ENCODE results near the gene ANKRD18A. TPM values are rescaled to one million over a fixed set of nuclear protein-coding genes. Genes with fewer than 3 reads are reported as not detected.

ANKRD18A gene
- total and polyA plus RNA-seq, 2 of the 8 experiments (the other 6 are each of a cell fraction or from before 2014, with no cell fraction given): 0.68 to 4.0 TPM

- Histone ChIP-seq H3K27me3 (replicated peaks in 1 of 4; ENCODE audit: control insufficient read depth in 3 of 4, extremely low read depth in 1 of 4, insufficient read depth in 3 of 4, low read length in 3 of 4) (peaks cover 4 to 22% (median 17%) of the 10 kb centered on the region in 4 experiments), H4K5ac (ENCODE audit: insufficient read length, low read depth, low read length) (no peak overlapping the region), H3K56ac (replicated peaks; ENCODE audit: insufficient read length, low read depth, low read length) (no peak overlapping the region), H2BK120ac (replicated peaks; ENCODE audit: low read depth, low read length) (no peak overlapping the region), H2BK5ac (ENCODE audit: low read depth, low read length) (no peak overlapping the region), H3K4ac (replicated peaks; ENCODE audit: insufficient read length, low read depth, low read length) (no peak overlapping the region), H4K20me1 (replicated peaks in 1 of 2; ENCODE audit: control insufficient read depth in 1 of 2, insufficient read depth in 2 of 2, low read length in 2 of 2) (peaks cover 0 to 8% of the 10 kb centered on the region in 2 experiments), H3K36me3 (ENCODE audit: control insufficient read depth in 2 of 4, insufficient read depth in 4 of 4, low read length in 3 of 4) (peaks cover 0 to 3% (median 0%) of the 10 kb centered on the region in 4 experiments; a peak in 2 of 8 replicates), H4K91ac (replicated peaks; ENCODE audit: insufficient read length, low read length) (no peak overlapping the region), H3K79me2 (ENCODE audit: control insufficient read depth in 1 of 2, insufficient read depth in 2 of 2, low read length in 2 of 2) (no peaks in the 10 kb centered on the region), H2AK5ac (ENCODE audit: low read depth, low read length) (no peak overlapping the region), H2BK15ac (ENCODE audit: low read length) (no peak overlapping the region), H3K79me1 (ENCODE audit: low read depth, low read length) (peaks cover 8% of the 10 kb centered on the region), H2BK20ac (ENCODE audit: low read length) (no peak overlapping the region), H3K9ac (replicated peaks in 1 of 4; ENCODE audit: extremely low read depth in 1 of 4, low read depth in 3 of 4, low read length in 3 of 4) (no peak overlapping the region), H3K9me3 (ENCODE audit: insufficient read depth in 2 of 2, low read depth in 1 of 2, low read length in 1 of 2) (0 out of 4 replicates have a peak, but pooled peaks cover 3 to 5% of the 10 kb centered on the region in 2 experiments), H3K4me1 (replicated peaks in 1 of 4; ENCODE audit: control insufficient read depth in 3 of 4, insufficient read depth in 4 of 4, low read length in 3 of 4) (peaks cover 0 to 4% (median 1%) of the 10 kb centered on the region in 4 experiments; a peak in 3 of 7 replicates), H2BK12ac (ENCODE audit: low read depth, low read length) (no peak overlapping the region), H3K23me2 (ENCODE audit: low read depth, low read length) (peaks cover 24% of the 10 kb centered on the region; the same call in 1 of the 2 replicates), H3K23ac (ENCODE audit: insufficient read length) (no peak overlapping the region), H3K4me3 (ENCODE audit: extremely low read depth in 1 of 4, insufficient read depth in 2 of 4, low read depth in 3 of 4, low read length in 4 of 4) (no peak overlapping the region), H3K27ac (ENCODE audit: low read depth, low read length) (no peak overlapping the region), H4K8ac (ENCODE audit: extremely low read depth, insufficient read depth, low read length) (no peak overlapping the region), H2AFZ (ENCODE audit: low read length) (no peak overlapping the region), H3K4me2 (ENCODE audit: insufficient read depth in 1 of 2, low read depth in 2 of 2, low read length in 2 of 2) (no peak overlapping the region), H3K18ac (ENCODE audit: extremely low read depth, low read length) (no peak overlapping the region), H3K14ac (ENCODE audit: insufficient read length) (no peak overlapping the region)
- no peak for FAIRE-seq
- 91% methylated on average over 2 of the region's 2 CpGs; no CpG with 5 or more reads in 1 of the 2 experiments for WGBS, 2 experiments (ENCODE audit: extremely low coverage in 1 of 2, insufficient coverage in 1 of 2, insufficient read length in 1 of 2, insufficient replicate concordance in 2 of 2, low coverage in 1 of 2, low lambda C conversion rate in 2 of 2, missing lambda C conversion rate in 1 of 2)
- DNase-seq (ENCODE audit: low read depth in 1 of 2, low spot score in 2 of 2): no peak
- POLR2A ChIA-PET (ENCODE audit: partially characterized antibody): no interaction called here
- TF ChIP-seq EP300 (IDR thresholded peaks at IDR 0.05; ENCODE audit: borderline replicate concordance in 1 of 2, low read depth in 2 of 2, low read length in 2 of 2) (no peak), RAD21 (IDR thresholded peaks at IDR 0.05 in 1 of 2, conservative IDR thresholded peaks at IDR 0.05 in 1 of 2; ENCODE audit: low read depth in 2 of 2, low read length in 2 of 2) (no peak), KDM5A (IDR thresholded peaks at IDR 0.05; ENCODE audit: low read length) (no peak), SP2 (IDR thresholded peaks at IDR 0.05; ENCODE audit: low read length) (no peak)
- CTCF ChIA-PET (ENCODE audit: partially characterized antibody): no interaction called here
Measured at GRCh38 chr9:38626006-38626405, 5.6 kb upstream of the ANKRD18A start.

All from H1 (cell line).